ENCODE measurements around the gene CALCOCO1. TPM values are rescaled to one million over a fixed set of nuclear protein-coding genes. Genes with fewer than 3 reads are reported as not detected.

CALCOCO1 gene
- total and polyA plus RNA-seq, 7 experiments from 2014 or later, result 58.7 to 175 (median 90.7) TPM

- Histone ChIP-seq H3K27me3 (ENCODE audit: control insufficient read depth in 2 of 2, insufficient read depth in 2 of 2, low read length in 2 of 2) (no peaks in the 10 kb centered on the region), H3K4me1 (ENCODE audit: control insufficient read depth in 2 of 2, insufficient read depth in 2 of 2, low read length in 2 of 2) (peaks cover 7 to 21% of the 10 kb centered on the region in 2 donors), H3K9me3 (ENCODE audit: control insufficient read depth in 2 of 3, low read length in 3 of 3) (no peaks in the 10 kb centered on the region), H3K36me3 (ENCODE audit: control insufficient read depth in 2 of 3, insufficient read depth in 3 of 3, low read length in 3 of 3) (peaks cover 0 to 14% (median 0%) of the 10 kb centered on the region in 3 experiments), H3K4me3 (ENCODE audit: low read length) (peak overlapping the region; percentile 64), H3K27ac (ENCODE audit: low read depth, low read length) (no peak overlapping the region)
- peak overlapping the region; percentile 91 to 99 (median 94) for H3K4me3 Mint-ChIP-seq
- H3K27me3 Mint-ChIP-seq, result peaks cover 16 to 37% (median 21%) of the 10 kb centered on the region in 5 donors
- peaks cover 16 to 30% (median 24%) of the 10 kb centered on the region in 7 donors for H3K4me1 Mint-ChIP-seq
- ChIA-PET POLR2A (interaction anchor here (0.6 to 2.5 kb wide), 8 partner anchors 15 to 134 kb away, joined by 3 to 9 read pairs (median 4); partner anchors contain the start of gene CALCOCO1), CTCF (interaction anchor here (1.1 to 4.6 kb wide), 7 partner anchors 13 to 514 kb away, joined by 3 to 37 read pairs (median 5); no protein-coding TSS in a partner anchor)
- H3K36me3 Mint-ChIP-seq, result peaks cover 0 to 12% (median 4%) of the 10 kb centered on the region in 5 donors
- ATAC-seq (no peak), DNase-seq (no peak)
- H3K9me3 Mint-ChIP-seq, result no peaks in the 10 kb centered on the region
- intact Hi-C loops (cut with micrococcal nuclease), result loop anchor here (2.0 to 5.0 kb wide), 5 partner anchors 18 to 670 kb away; partner anchors contain the start of genes PFDN5 (in 2 of the 2), EIF4B (in 1 of the 2) and MYG1 (in 1 of the 2)
- H3K27ac Mint-ChIP-seq, result peak overlapping the region in 5 of 9 donors; percentile 19 to 95 (median 32)
These were observed 50.0 kb downstream of the CALCOCO1 start for GRCh38 chr12:53677016-53677799.

DNA sequence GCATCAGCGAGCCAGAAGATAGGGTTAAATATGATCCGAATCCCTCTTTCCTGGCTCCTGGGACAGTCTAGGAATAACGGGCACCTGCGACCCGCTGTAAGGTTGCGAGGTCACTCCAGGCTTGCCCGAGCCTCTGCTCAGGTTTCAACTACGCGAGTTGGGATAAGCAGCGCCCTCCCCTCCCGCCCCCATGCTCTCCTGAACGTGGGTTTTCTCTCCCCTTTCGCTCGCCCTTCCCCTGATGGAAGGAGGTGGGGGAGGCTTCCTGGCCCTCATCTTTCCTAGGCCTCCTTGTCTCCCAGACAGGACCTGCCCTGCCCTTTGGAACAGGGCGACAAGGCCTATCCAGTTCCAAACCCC is 50.6 kb downstream of the CALCOCO1 start:
- Histone ChIP-seq H3K4me3 (ENCODE audit: low read length) (peak overlapping the region; percentile 64), H3K27me3 (ENCODE audit: control insufficient read depth in 2 of 2, insufficient read depth in 2 of 2, low read length in 2 of 2) (no peaks in the 10 kb centered on the region), H3K9me3 (ENCODE audit: control insufficient read depth in 2 of 3, low read length in 3 of 3) (no peaks in the 10 kb centered on the region), H3K4me1 (ENCODE audit: control insufficient read depth in 2 of 2, insufficient read depth in 2 of 2, low read length in 2 of 2) (peaks cover 7 to 21% of the 10 kb centered on the region in 2 donors), H3K36me3 (ENCODE audit: control insufficient read depth in 2 of 3, insufficient read depth in 3 of 3, low read length in 3 of 3) (peaks cover 0 to 18% (median 1%) of the 10 kb centered on the region in 3 experiments), H3K27ac (ENCODE audit: low read depth, low read length) (peak overlapping the region; percentile 44)
- peak overlapping the region in 7 of 9 donors; percentile 91 to 98 (median 94) for H3K27ac Mint-ChIP-seq
- intact Hi-C loops (cut with micrococcal nuclease), result loop anchor here (1.0 to 5.0 kb wide), 15 partner anchors 18 to 821 kb away; partner anchors contain the start of genes ATF7 (in 2 of the 2), CALCOCO1 (in 2 of the 2), EIF4B (in 2 of the 2) and PFDN5 (in 2 of the 2)
- peaks cover 16 to 30% (median 25%) of the 10 kb centered on the region in 7 donors for H3K4me1 Mint-ChIP-seq
- H3K27me3 Mint-ChIP-seq, result peaks cover 16 to 35% (median 21%) of the 10 kb centered on the region in 5 donors
- peaks cover 0 to 12% (median 4%) of the 10 kb centered on the region in 5 donors for H3K36me3 Mint-ChIP-seq
- H3K9me3 Mint-ChIP-seq, result no peaks in the 10 kb centered on the region
- peak in 2 of 9 donors; percentile 9 to 39 for DNase-seq
- POLR2A ChIA-PET, result interaction anchor here (0.6 to 2.5 kb wide), 16 partner anchors 15 to 467 kb away, joined by 3 to 10 read pairs (median 4); partner anchors contain the start of genes ATF7, CALCOCO1 and SP1
- CTCF ChIA-PET, result interaction anchor here (1.1 to 4.6 kb wide), 8 partner anchors 13 to 515 kb away, joined by 3 to 37 read pairs (median 5); no protein-coding TSS in a partner anchor
- peak overlapping the region; percentile 91 to 99 (median 94) for H3K4me3 Mint-ChIP-seq
- no peak for ATAC-seq

- H3K4me1 ChIP-seq (ENCODE audit: control insufficient read depth in 2 of 2, insufficient read depth in 2 of 2, low read length in 2 of 2), result peaks cover 7 to 21% of the 10 kb centered on the region in 2 donors
- Mint-ChIP-seq H3K27ac (peak within 1 kb of the TSS; percentile 91 to 98 (median 95)), H3K36me3 (peaks cover 0 to 17% (median 9%) of the 10 kb centered on the region in 5 donors), H3K4me3 (peak within 1 kb of the TSS; percentile 91 to 99 (median 94)), H3K9me3 (no peaks in the 10 kb centered on the region), H3K4me1 (peaks cover 21 to 37% (median 32%) of the 10 kb centered on the region in 7 donors), H3K27me3 (peaks cover 16 to 35% (median 21%) of the 10 kb centered on the region in 5 donors)
- peaks cover 3 to 24% (median 8%) of the 10 kb centered on the region in 3 experiments for H3K36me3 ChIP-seq (ENCODE audit: control insufficient read depth in 2 of 3, insufficient read depth in 3 of 3, low read length in 3 of 3)
- CTCF ChIA-PET, result interaction anchor here (0.6 to 4.6 kb wide), 21 partner anchors 10 to 381 kb away, joined by 3 to 37 read pairs (median 4); partner anchors contain the start of gene PFDN5
- peak within 1 kb of the TSS; percentile 76 for H3K27ac ChIP-seq (ENCODE audit: low read depth, low read length)
- DNase-seq (peak; percentile 92 to 98 (median 97)), ATAC-seq (peak; percentile 97)
- peak within 1 kb of the TSS; percentile 64 for H3K4me3 ChIP-seq (ENCODE audit: low read length)
- intact Hi-C loops (cut with micrococcal nuclease), result loop anchor here (1.0 to 5.0 kb wide), 15 partner anchors 19 to 821 kb away; partner anchors contain the start of genes ATF7 (in 2 of the 2), CALCOCO1 (in 2 of the 2), EIF4B (in 2 of the 2) and PFDN5 (in 2 of the 2)
- POLR2A ChIA-PET, result interaction anchor here (0.6 to 2.5 kb wide), 17 partner anchors 16 to 670 kb away, joined by 3 to 10 read pairs (median 4); partner anchors contain the start of genes ATF7, CALCOCO1, EIF4B and SP1
- no peaks in the 10 kb centered on the region for H3K9me3 ChIP-seq (ENCODE audit: control insufficient read depth in 2 of 3, low read length in 3 of 3)
- no peaks in the 10 kb centered on the region for H3K27me3 ChIP-seq (ENCODE audit: control insufficient read depth in 2 of 2, insufficient read depth in 2 of 2, low read length in 2 of 2)
These were observed 51.3 kb downstream of the CALCOCO1 start, which contains the start of gene ATP5MC2 for GRCh38 chr12:53675701-53676607. TSS of gene ATP5MC2 (minus strand) at chr12:53676083. CDS start at chr12:53672614, 3,469 bp downstream.

DNA sequence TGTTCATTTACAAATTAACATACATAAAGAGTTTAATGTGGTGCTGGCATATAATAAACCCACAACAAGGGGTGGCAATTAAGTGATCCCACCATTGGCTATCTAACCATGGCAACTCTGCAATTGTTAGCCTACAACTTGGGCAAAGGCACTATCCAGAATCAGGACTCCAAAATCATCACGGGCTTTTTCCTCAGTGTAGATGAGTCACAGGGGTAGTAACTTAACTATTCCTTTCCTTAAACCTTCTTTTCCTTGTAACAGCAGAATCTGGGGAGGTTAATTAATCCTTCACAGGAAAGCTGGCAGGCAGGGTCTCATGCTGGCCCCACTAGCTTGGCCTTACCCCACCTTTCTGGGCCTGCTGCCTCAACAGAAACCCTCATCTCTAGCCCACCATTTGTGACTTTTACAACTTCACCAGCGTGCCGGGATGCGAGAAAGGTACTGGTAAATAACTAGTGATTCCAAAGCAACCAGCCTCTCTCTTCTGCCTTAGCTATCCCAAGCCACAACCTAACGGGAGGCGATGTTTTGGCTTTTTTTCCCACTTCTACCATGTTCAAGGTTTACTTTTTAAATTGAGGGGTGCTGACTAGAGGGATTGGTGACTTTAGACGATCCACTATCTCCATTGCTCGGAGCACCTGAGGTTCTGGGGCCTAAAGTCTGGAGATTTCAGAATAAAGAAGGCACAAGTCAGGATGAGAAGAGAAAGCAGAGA is 52.1 kb downstream of the CALCOCO1 start:
- peaks cover 0 to 18% (median 9%) of the 10 kb centered on the region in 5 donors for H3K36me3 Mint-ChIP-seq
- intact Hi-C loops (cut with micrococcal nuclease), result loop anchor here in 1 of 2 donors (5.0 kb wide), 1 partner anchor 378 kb away; the partner anchor contains the start of genes MYG1 and PFDN5
- no peaks in the 10 kb centered on the region for H3K9me3 ChIP-seq (ENCODE audit: control insufficient read depth in 2 of 3, low read length in 3 of 3)
- no peaks in the 10 kb centered on the region for H3K27me3 ChIP-seq (ENCODE audit: control insufficient read depth in 2 of 2, insufficient read depth in 2 of 2, low read length in 2 of 2)
- peaks cover 14 to 33% (median 21%) of the 10 kb centered on the region in 5 donors for H3K27me3 Mint-ChIP-seq
- H3K36me3 ChIP-seq (ENCODE audit: control insufficient read depth in 2 of 3, insufficient read depth in 3 of 3, low read length in 3 of 3), result peaks cover 7 to 31% (median 12%) of the 10 kb centered on the region in 3 experiments
- H3K27ac ChIP-seq (ENCODE audit: low read depth, low read length), result peak overlapping the region; percentile 76
- H3K27ac Mint-ChIP-seq, result peak overlapping the region; percentile 91 to 98 (median 95)
- peak overlapping the region; percentile 64 for H3K4me3 ChIP-seq (ENCODE audit: low read length)
- ATAC-seq (no peak), DNase-seq (no peak)
- no peaks in the 10 kb centered on the region for H3K9me3 Mint-ChIP-seq
- ChIA-PET POLR2A (interaction anchor here (0.6 to 2.5 kb wide), 16 partner anchors 15 to 669 kb away, joined by 3 to 10 read pairs (median 4); partner anchors contain the start of genes ATF7, EIF4B and TARBP2), CTCF (interaction anchor here (0.6 to 4.6 kb wide), 18 partner anchors 11 to 380 kb away, joined by 3 to 37 read pairs (median 4); partner anchors contain the start of gene PFDN5)
- peaks cover 23 to 41% (median 32%) of the 10 kb centered on the region in 7 donors for H3K4me1 Mint-ChIP-seq
- peaks cover 7 to 21% of the 10 kb centered on the region in 2 donors for H3K4me1 ChIP-seq (ENCODE audit: control insufficient read depth in 2 of 2, insufficient read depth in 2 of 2, low read length in 2 of 2)
- H3K4me3 Mint-ChIP-seq, result peak overlapping the region; percentile 91 to 99 (median 94)

- peaks cover 7 to 9% of the 10 kb centered on the region in 2 donors for H3K4me1 ChIP-seq (ENCODE audit: control insufficient read depth in 2 of 2, insufficient read depth in 2 of 2, low read length in 2 of 2)
- no peaks in the 10 kb centered on the region for H3K27me3 ChIP-seq (ENCODE audit: control insufficient read depth in 2 of 2, insufficient read depth in 2 of 2, low read length in 2 of 2)
- H3K4me3 Mint-ChIP-seq, result no peak overlapping the region
- peaks cover 21 to 43% (median 32%) of the 10 kb centered on the region in 7 donors for H3K4me1 Mint-ChIP-seq
- H3K36me3 Mint-ChIP-seq, result peaks cover 3 to 33% (median 20%) of the 10 kb centered on the region in 5 donors
- H3K9me3 ChIP-seq (ENCODE audit: control insufficient read depth in 2 of 3, low read length in 3 of 3), result no peaks in the 10 kb centered on the region
- no peaks in the 10 kb centered on the region for H3K9me3 Mint-ChIP-seq
- peak overlapping the region in 2 of 9 donors; percentile 2 to 30 for H3K27ac Mint-ChIP-seq
- no peak overlapping the region for H3K27ac ChIP-seq (ENCODE audit: low read depth, low read length)
- ATAC-seq (no peak), DNase-seq (no peak)
- intact Hi-C loops (cut with micrococcal nuclease), result no loop called here
- CTCF ChIA-PET, result no interaction called here
- POLR2A ChIA-PET, result no interaction called here
- no peak overlapping the region for H3K4me3 ChIP-seq (ENCODE audit: low read length)
- H3K36me3 ChIP-seq (ENCODE audit: control insufficient read depth in 2 of 3, insufficient read depth in 3 of 3, low read length in 3 of 3), result peaks cover 23 to 71% (median 26%) of the 10 kb centered on the region in 3 experiments
- H3K27me3 Mint-ChIP-seq, result peaks cover 0 to under 1% (median 0%) of the 10 kb centered on the region in 5 donors
These were observed 56.3 kb downstream of the CALCOCO1 start for GRCh38 chr12:53670971-53671370.

Measured in naive thymus-derived CD4-positive, alpha-beta T cell (primary cell).